Measurements from ENCODE around the gene VWA5B1.
A peak's percentile ranks its signal among the peaks of the same experiment; 100 is the strongest.
"Not testable (repeated sequence)": the region's sequence is repeated elsewhere in the genome, so short reads cannot be mapped to it uniquely, and the experiment has no call there.

Gene VWA5B1, protein sequence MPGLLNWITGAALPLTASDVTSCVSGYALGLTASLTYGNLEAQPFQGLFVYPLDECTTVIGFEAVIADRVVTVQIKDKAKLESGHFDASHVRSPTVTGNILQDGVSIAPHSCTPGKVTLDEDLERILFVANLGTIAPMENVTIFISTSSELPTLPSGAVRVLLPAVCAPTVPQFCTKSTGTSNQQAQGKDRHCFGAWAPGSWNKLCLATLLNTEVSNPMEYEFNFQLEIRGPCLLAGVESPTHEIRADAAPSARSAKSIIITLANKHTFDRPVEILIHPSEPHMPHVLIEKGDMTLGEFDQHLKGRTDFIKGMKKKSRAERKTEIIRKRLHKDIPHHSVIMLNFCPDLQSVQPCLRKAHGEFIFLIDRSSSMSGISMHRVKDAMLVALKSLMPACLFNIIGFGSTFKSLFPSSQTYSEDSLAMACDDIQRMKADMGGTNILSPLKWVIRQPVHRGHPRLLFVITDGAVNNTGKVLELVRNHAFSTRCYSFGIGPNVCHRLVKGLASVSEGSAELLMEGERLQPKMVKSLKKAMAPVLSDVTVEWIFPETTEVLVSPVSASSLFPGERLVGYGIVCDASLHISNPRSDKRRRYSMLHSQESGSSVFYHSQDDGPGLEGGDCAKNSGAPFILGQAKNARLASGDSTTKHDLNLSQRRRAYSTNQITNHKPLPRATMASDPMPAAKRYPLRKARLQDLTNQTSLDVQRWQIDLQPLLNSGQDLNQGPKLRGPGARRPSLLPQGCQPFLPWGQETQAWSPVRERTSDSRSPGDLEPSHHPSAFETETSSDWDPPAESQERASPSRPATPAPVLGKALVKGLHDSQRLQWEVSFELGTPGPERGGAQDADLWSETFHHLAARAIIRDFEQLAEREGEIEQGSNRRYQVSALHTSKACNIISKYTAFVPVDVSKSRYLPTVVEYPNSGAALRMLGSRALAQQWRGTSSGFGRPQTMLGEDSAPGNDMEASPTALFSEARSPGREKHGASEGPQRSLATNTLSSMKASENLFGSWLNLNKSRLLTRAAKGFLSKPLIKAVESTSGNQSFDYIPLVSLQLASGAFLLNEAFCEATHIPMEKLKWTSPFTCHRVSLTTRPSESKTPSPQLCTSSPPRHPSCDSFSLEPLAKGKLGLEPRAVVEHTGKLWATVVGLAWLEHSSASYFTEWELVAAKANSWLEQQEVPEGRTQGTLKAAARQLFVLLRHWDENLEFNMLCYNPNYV

GRCh38 chr1:20290624-20291597 is at the start of gene VWA5B1:
Gene VWA5B1 (plus strand): TSS chr1:20290875. CDS start chr1:20310602, 19,727 bp downstream.
- peak; percentile 82 for DNase-seq

DNA sequence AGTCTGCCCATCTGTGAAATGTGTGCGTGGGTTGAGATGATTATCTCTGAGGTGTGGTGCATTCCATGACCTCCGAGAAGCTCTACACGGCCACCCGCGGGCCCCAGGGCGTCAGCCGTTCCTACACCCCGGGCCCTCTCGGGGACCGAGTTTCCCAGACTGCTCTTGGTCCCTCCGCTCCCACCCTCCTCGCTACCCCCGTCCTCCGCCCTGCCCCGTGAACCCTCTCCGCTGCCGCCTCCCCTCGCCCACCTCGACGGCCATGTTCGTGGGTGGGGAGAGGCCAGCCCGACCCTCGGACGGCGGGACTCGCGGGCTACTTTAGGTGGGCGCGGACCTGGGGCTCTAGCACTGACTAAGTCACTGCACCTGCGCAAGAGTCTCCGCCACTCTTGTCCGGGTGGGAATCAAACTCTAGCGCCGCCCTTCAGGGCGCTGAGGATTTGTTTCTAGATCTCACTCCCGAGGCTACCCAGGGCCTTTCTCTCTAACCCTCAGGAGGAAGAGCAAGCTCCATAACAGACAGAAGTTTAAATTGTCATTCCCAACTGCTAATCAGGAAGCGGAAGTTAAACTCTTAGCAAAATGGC is 47.7 kb upstream of the VWA5B1 start:
- no peak for DNase-seq

GRCh38 chr1:20248971-20249612 is 41.6 kb upstream of the VWA5B1 start:
- DNase-seq = peak; percentile 30

DNA sequence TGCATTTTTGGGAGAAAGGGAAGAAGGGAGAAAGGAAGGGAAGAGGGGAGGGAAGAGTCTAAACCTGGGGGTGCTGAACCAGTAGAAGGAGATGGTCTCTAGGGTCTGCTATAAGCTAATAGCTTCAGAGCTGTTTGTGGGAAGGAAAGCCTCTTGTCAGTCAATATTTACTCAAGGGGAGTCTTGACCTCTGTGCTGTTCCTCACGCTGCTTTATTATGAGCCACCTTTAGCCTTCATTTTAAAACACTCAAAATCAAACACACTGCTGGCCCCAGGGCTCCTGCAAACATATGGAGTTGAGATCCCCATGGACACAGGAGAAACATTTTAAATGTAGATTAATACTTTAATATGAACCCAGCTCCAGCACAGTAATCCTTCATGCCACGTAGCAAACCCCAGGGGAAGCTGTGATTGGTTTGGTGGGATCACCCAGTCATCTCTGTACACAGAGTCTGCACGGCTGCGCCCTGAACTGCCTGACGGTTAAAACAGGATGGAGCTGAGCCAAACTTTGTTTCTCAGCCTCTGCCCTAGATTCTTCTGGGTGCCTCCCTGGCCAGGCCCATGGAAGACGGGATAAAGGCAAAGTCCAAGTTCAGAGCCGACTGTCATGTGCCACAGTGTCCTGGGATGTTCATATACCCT is 40.2 kb upstream of the VWA5B1 start:
- peak; percentile 60 for DNase-seq

- DNase-seq = no peak
Observed at GRCh38 chr1:20252587-20252986, 38.1 kb upstream of the VWA5B1 start.

DNA sequence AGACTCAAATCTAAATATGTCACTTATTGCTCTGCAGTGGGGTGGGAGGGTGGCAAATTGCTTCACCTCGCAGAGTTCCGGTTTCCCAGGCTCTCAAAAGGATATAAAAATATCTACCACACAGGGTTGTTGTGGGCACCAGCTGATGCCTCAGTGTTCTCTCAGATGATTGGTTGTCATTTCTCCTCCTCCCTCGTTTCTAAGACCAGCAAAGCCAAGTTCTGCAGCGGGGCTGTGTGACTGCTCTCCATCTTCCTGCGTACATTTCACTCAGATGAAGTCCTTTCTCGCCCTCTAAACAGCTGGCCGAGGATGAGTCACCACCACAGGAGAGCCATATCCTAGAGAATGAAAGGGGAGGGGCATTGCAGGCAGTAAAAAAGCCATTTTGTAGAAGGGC is 35.0 kb upstream of the VWA5B1 start:
- DNase-seq = no peak

GRCh38 chr1:20259646-20260045 is 31.0 kb upstream of the VWA5B1 start:
- DNase-seq = no peak

GRCh38 chr1:20261095-20261494 is 29.6 kb upstream of the VWA5B1 start:
- no peak for DNase-seq

DNA sequence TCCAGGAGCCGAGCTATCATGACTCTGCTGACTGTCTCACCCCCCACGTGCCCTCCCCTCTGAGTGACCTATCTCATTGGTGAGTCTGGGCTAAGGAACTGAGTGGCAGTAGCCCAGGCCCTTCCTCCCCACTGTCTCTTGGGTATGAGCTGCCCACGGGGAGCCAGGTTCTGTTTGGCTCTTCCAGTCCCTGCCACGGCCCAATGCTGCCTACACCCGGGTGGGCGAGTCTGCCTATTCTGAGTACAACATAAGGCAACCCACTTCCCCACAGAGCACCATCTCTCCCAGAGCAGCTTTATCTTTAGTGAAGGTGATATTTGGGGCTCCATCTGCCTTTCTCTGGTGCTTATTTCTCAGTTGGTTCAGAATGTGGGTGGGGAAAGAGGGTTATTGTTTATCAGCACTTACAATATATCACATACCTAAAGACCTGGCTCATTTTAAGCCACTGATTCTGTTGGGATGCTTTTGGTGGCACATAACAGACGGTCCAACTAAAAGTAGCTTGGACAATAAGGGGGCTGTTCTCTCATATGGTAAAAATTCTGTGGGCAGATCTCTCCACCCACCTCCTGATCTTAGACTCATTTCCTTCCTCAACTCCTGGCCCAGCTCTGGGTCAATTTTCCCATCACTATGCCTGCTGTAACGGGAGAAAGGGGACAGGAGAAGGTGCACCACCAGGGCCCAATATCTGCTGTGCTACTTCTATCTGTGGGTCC is 27.7 kb upstream of the VWA5B1 start:
- DNase-seq = no peak

DNA sequence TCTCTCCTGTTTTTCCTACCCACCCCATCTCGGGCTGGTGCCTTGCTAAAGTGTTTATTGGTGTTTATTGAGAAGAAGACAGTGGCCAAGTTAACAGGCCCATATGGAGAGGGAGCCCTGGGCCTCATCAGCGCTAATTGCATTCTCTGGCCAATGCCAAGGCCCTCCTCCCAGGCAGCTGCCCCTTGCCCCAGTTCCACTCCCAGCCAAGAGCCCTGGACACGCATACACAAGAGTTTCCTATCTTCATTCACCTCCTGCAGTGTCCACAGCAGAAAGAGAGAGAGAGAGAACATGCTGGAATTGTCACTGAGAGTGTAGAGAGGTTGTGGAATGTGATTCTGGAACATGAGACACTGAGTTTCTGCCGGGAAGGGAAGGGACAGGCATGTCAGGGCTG is 25.4 kb upstream of the VWA5B1 start:
- DNase-seq = no peak

DNA sequence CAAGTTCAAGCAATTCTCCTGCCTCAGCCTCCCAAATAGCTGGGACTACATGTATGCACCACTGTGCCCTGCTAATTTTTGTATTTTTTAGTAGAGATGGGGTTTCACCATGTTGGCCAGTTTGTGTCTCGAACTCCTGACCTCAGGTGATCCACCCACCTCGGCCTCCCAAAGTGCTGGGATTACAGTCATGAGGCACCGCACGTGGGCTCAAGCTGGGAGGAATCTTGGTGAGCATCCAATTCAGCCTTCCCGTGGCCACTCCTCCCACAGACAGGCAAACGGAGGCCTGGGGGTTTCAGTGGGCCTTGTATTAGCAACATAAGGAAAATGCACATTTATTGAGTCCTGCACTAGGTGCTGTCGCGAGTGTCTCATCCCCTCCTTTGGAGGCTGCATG is 24.5 kb upstream of the VWA5B1 start:
- DNase-seq = no peak

DNA sequence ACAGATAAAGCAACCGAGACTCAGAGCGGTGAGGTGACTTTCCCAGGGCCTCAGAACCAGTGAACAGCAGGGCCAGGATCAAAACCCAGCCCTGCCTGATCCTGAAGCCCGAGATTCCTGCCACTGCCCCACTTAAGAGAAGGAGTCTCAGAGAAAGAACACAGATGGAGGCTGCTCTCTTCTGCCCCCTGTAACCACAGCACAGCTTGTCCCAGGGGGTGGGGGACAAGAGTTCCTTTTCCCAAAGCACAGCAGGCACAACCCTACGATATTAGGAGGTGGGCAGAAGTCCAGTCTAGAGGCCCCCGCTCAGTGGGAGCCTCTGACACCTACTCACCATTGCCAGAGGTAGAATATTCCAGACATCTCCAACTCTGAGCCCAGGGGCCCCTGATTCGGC is 24.0 kb upstream of the VWA5B1 start:
- no peak for DNase-seq

- DNase-seq = no peak
Observed at GRCh38 chr1:20271498-20272400, 18.9 kb upstream of the VWA5B1 start.

- DNase-seq = not testable (repeated sequence)
Observed at GRCh38 chr1:20273716-20274115, 17.0 kb upstream of the VWA5B1 start.

DNA sequence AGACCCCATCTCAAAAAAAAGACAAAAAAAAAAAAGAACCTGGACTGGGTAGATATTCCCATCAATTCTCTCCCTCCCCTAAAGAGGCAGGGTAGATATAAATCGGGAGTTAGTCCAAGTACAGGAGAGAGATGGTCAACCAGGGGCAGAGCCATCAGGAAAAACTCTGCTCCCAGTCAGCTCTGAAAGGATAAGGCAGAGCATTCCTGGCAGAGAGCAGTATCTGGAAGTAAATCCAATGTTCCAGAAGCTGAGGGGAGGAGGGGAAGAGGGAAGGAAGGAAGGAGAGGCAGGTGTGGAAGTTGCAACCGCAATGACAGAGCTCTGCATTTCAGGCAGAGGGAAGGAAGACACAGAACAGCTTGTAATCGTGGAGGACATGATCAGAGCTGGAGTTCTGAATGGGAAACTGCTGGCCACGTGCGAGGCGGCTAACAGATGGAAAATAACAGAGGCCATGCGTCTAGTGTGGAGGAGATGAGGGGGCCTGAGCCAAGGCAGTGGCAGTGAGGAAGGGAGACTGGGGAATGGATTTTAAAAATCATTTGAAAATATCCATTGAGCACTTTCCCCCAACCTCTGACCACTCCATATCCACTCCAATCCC is 15.3 kb upstream of the VWA5B1 start:
- no peak for DNase-seq

GRCh38 chr1:20276485-20277159 is 14.1 kb upstream of the VWA5B1 start:
- DNase-seq = no peak

GRCh38 chr1:20278692-20279130 is 12.0 kb upstream of the VWA5B1 start:
- DNase-seq = peak; percentile 78

- no peak for DNase-seq
Observed at GRCh38 chr1:20279509-20279908, 11.2 kb upstream of the VWA5B1 start.

Measured in NCI-H1436 (cell line).